HAP-1 (cell line): ENCODE measurements around the gene MSMB.
"Not testable (repeated sequence)": the region's sequence is repeated elsewhere in the genome, so short reads cannot be mapped to it uniquely, and the experiment has no call there.

Experiments used
- DNase-seq, 2 experiments: peaks; one replicate each; pipeline ENCODE4 v3.0.0-alpha.2; 2016 to 2020; ENCODE audit warnings: low spot score in 2 of 2
- H3K27me3 ChIP-seq: fragments of 250-450 bp; sonication (Bioruptor Pico); 2 replicates; pipeline ENCODE4 v1.5.1; 2020; ENCODE audit warnings: low read depth, mild to moderate bottlenecking, moderate library complexity
- H3K36me3 ChIP-seq: fragments of 250-450 bp; sonication (Bioruptor Pico); replicated peaks from 2 replicates; pipeline ENCODE4 v1.5.1; 2020; ENCODE audit warnings: mild to moderate bottlenecking
- H3K4me1 ChIP-seq: fragments of 250-450 bp; sonication (Bioruptor Pico); 2 replicates; pipeline ENCODE4 v1.5.1; 2020; ENCODE audit warnings: mild to moderate bottlenecking
- H3K4me3 ChIP-seq: fragments of 250-450 bp; sonication (Bioruptor Pico); 2 replicates; pipeline ENCODE4 v1.5.1; 2020; ENCODE audit warnings: mild to moderate bottlenecking, moderate library complexity
- H3K9me3 ChIP-seq: fragments of 250-450 bp; sonication (Bioruptor Pico); 2 replicates; pipeline ENCODE4 v1.5.1; 2020; ENCODE audit warnings: mild to moderate bottlenecking, moderate library complexity
- in situ Hi-C: fragments of 300-500 bp; cut with MboI; formaldehyde crosslinking; loops from 3 replicates; pipeline ENCODE4 v1.14.3; 2020; ENCODE audit warnings: low sequenced_read_pairs, inconsistent platforms, mixed read lengths

MSMB gene

DNA sequence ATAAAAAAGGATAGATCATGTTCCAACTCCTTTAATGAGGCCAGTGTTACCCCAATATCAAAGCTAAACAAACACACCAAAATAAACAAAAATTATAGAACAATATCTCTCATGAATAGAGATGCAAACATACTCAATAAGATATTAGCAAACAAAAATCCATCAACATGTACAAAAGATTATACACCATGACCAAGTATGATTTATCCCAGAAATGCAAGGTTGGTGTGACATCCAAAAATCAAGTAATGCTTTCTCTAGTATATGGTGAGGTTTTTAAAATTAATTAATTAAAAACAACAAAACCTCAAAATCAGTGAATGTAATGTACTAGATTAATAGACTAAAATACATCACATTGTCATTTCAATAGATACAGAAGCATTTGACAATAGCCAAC is 11.0 kb upstream of the MSMB start:
- Histone ChIP-seq H3K36me3 (no peaks in the 10 kb centered on the region), H3K9me3 (no peaks in the 10 kb centered on the region), H3K27me3 (no peaks in the 10 kb centered on the region), H3K4me3 (no peak overlapping the region), H3K4me1 (no peaks in the 10 kb centered on the region; the same call in 1 of the 2 replicates)
- DNase-seq = no peak
- in situ Hi-C loops = no loop called here

DNA sequence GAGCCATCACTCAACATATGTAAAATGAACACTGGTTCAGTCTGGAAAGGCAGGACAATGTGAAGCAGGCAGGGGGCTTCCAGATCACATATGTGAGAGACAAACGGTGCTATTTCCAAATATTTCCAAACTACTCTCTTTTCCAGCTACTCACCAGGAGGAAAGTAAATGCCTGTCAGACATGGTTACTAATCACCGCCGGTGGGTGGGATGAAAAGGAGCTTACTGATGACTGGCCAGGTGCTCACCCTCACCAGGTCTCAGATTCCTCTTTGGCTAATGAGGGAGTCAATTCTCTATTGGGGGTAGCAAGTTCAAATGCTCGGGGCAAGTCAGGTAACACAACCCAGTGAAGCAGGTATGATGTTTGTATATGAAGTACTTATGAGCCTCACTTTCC is 9.7 kb upstream of the MSMB start:
- DNase-seq = no peak
- Histone ChIP-seq H3K9me3 (no peaks in the 10 kb centered on the region), H3K27me3 (no peaks in the 10 kb centered on the region), H3K4me3 (no peak overlapping the region), H3K4me1 (no peaks in the 10 kb centered on the region; the same call in 1 of the 2 replicates), H3K36me3 (no peaks in the 10 kb centered on the region)
- in situ Hi-C loops = no loop called here

DNA sequence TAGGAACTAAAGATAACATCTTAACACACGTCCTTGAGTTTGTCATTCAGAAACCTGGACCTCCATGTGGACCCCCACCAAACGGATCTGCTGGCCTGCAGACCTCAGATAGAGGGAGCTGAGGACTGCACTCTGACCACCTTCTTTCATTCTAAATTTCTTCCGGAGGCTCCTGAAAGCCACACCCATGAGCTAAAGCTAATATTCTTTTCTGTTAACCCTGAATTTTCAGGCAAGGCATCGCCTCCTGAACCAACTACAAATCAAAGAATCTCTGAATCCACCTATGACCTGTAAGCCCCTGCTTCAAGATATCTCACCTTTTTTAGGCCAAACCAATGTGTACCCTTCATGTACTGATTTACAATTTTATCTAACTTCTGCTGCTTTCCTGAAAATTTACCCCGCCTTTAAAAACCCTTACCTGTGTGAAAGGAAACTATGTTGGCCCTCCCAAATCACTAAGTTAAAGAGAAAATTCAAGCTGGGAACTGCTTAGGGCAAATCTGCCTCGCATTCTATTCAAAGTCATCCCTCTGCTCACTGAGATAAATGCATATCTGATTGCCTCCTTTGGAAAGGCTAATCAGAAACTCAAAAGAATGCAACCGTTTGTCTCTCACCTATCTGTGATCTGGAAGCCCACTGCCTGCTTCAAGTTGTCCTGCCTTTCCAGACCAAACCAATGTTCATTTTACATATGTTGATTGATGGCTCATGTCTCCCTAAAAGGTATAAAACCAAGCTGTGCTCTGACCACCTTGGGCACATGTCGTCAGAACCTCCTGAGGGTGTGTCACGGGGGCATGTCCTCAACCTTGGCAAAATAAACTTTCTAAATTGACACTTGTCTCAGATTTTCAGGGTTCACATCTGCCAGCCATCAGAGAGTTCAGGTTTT is 7.7 kb upstream of the MSMB start:
- Histone ChIP-seq H3K9me3 (no peaks in the 10 kb centered on the region), H3K27me3 (no peaks in the 10 kb centered on the region), H3K4me1 (no peaks in the 10 kb centered on the region; the same call in 1 of the 2 replicates), H3K4me3 (no peak overlapping the region), H3K36me3 (no peaks in the 10 kb centered on the region)
- in situ Hi-C loops = no loop called here
- no peak for DNase-seq

DNA sequence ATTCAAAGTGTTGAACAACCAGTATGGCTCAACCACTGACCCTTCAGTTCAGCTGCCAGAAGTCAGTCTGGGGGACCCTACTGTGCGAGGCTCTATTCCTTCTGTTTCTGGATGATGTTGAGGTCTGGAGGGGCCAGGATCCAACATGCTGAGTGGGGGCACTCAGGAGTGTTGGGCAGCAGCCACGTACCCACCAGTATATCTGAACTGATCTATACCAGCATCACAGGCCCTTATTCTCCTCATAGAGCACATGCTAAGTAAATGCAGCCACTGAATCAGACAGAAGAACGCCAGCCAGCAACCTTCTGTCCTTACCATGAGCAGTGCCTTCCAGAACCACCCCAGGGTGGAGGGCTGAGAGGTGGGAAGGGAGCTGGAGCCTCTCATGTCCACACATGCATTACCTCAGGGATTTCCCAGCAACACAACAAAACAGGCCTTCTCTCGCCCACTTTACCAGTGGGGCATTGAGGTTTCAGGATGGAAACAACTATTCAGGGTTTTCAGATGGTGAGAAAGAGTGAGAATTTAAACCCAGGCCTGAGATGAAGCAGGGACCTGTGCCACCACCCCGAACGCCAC is 6.8 kb upstream of the MSMB start:
- Histone ChIP-seq H3K4me1 (no peaks in the 10 kb centered on the region; the same call in 1 of the 2 replicates), H3K4me3 (no peak overlapping the region), H3K9me3 (no peaks in the 10 kb centered on the region), H3K36me3 (no peaks in the 10 kb centered on the region), H3K27me3 (no peaks in the 10 kb centered on the region)
- in situ Hi-C loops = no loop called here
- DNase-seq = no peak

- peak; percentile 30 to 46 for DNase-seq
- Histone ChIP-seq H3K9me3 (no peaks in the 10 kb centered on the region), H3K36me3 (no peaks in the 10 kb centered on the region), H3K27me3 (no peaks in the 10 kb centered on the region), H3K4me3 (no peak overlapping the region), H3K4me1 (no peaks in the 10 kb centered on the region; the same call in 1 of the 2 replicates)
- in situ Hi-C loops = no loop called here
These were observed 6.2 kb upstream of the MSMB start for GRCh38 chr10:46052057-46052790.

- DNase-seq = no peak
These were observed 5.0 kb upstream of the MSMB start for GRCh38 chr10:46050941-46051623.

GRCh38 chr10:46049497-46049831 is 3.4 kb upstream of the MSMB start:
- in situ Hi-C loops, H3K4me1 ChIP-seq, H3K36me3 ChIP-seq, H3K4me3 ChIP-seq, H3K27me3 ChIP-seq, H3K9me3 ChIP-seq, DNase-seq: not testable (repeated sequence)

More at GRCh38 chr10:46050941-46051623, 5.0 kb upstream of the MSMB start:
- Histone ChIP-seq H3K9me3 (no peaks in the 10 kb centered on the region), H3K4me1 (no peaks in the 10 kb centered on the region; the same call in 1 of the 2 replicates), H3K27me3 (no peaks in the 10 kb centered on the region; the same call in 1 of the 2 replicates), H3K4me3 (no peak overlapping the region), H3K36me3 (no peaks in the 10 kb centered on the region)
- in situ Hi-C loops = no loop called here

DNA sequence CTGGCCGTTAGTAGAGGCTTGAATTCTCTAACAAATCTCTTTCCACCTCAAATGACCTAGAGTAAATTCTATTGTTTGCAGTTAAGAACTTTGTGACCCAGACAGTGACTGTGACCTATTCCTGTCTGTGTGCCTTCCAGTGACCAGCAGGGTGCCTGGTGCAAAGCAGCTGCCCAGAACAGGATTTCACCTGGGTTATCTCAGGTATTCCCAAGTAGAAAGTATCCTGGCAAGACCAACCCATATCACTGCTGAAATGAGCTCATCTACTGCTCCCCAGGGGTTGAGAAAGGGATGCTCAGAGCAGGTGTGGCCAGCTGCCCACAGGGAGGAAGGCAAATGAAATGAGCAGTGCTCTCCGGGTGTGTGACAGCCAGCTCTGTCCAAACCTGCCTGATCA is 2.1 kb upstream of the MSMB start:
- in situ Hi-C loops = no loop called here
- Histone ChIP-seq H3K27me3 (no peaks in the 10 kb centered on the region; the same call in 1 of the 2 replicates), H3K36me3 (no peaks in the 10 kb centered on the region), H3K4me3 (no peak overlapping the region), H3K4me1 (no peaks in the 10 kb centered on the region; the same call in 1 of the 2 replicates), H3K9me3 (no peaks in the 10 kb centered on the region)
- DNase-seq = no peak

- Histone ChIP-seq H3K4me1 (peaks cover 2% of the 10 kb centered on the region; the same call in 1 of the 2 replicates), H3K4me3 (no peak overlapping the region), H3K36me3 (no peaks in the 10 kb centered on the region), H3K27me3 (no peaks in the 10 kb centered on the region; the same call in 1 of the 2 replicates), H3K9me3 (no peaks in the 10 kb centered on the region)
- in situ Hi-C loops = no loop called here
- no peak for DNase-seq
These were observed 3.5 kb downstream of the MSMB start for GRCh38 chr10:46042527-46042926.

GRCh38 chr10:46040004-46040403 is 6.1 kb downstream of the MSMB start:
- Histone ChIP-seq H3K4me3 (no peak overlapping the region), H3K36me3 (no peaks in the 10 kb centered on the region), H3K27me3 (0 out of 2 replicates have a peak, but pooled peaks cover 4% of the 10 kb centered on the region), H3K4me1 (peaks cover 2% of the 10 kb centered on the region; the same call in 1 of the 2 replicates), H3K9me3 (no peaks in the 10 kb centered on the region)
- in situ Hi-C loops = no loop called here
- no peak for DNase-seq

GRCh38 chr10:46037107-46037825 is 8.8 kb downstream of the MSMB start:
- no peak for DNase-seq
- Histone ChIP-seq H3K9me3 (no peaks in the 10 kb centered on the region), H3K27me3 (0 out of 2 replicates have a peak, but pooled peaks cover 4% of the 10 kb centered on the region), H3K4me1 (peaks cover 2% of the 10 kb centered on the region; the same call in 1 of the 2 replicates), H3K36me3 (no peaks in the 10 kb centered on the region), H3K4me3 (no peak overlapping the region)
- in situ Hi-C loops = no loop called here

- H3K4me1 ChIP-seq = no peaks in the 10 kb centered on the region; the same call in 1 of the 2 replicates
- no peaks in the 10 kb centered on the region for H3K36me3 ChIP-seq
- in situ Hi-C loops = no loop called here
- no peaks in the 10 kb centered on the region for H3K9me3 ChIP-seq
- no peak for DNase-seq
- H3K27me3 ChIP-seq = 0 out of 2 replicates have a peak, but pooled peaks cover 4% of the 10 kb centered on the region
- H3K4me3 ChIP-seq = no peak overlapping the region
These were observed 9.9 kb downstream of the MSMB start for GRCh38 chr10:46035923-46036849.
